H1 (cell line): ENCODE measurements around the gene LSM3. TPM values are rescaled to one million over a fixed set of nuclear protein-coding genes. Genes with fewer than 3 reads are reported as not detected.

Experiments used
- ASH2L ChIP-seq: fragments of 200-600, 300-600 bp; sonication (generic); IDR thresholded peaks from one replicate; pipeline ENCODE4 v1.7.1; 2017; ENCODE audit warnings: low read length
- BACH1 ChIP-seq: IDR thresholded peaks from 2 replicates; pipeline ENCODE4 v1.6.1; 2012; ENCODE audit warnings: low read length, improper control_type of control experiment
- CHD2 ChIP-seq: IDR thresholded peaks from 2 replicates; pipeline ENCODE4 v1.6.1; 2012; ENCODE audit warnings: low read length, improper control_type of control experiment
- HDAC2 ChIP-seq, 2 experiments: fragments of 300-600 bp in 1 of 2; sonication (generic) in 1 of 2; IDR thresholded peaks; 2 replicates each; pipeline ENCODE4 v1.6.1; 2011 to 2012; ENCODE audit warnings: low read depth in 2 of 2, low read length in 2 of 2, mild to moderate bottlenecking in 2 of 2, moderate library complexity in 2 of 2, borderline replicate concordance in 1 of 2, inconsistent platforms in 1 of 2
- KDM4A ChIP-seq: IDR thresholded peaks from one replicate; pipeline ENCODE4 v1.7.1; 2012; ENCODE audit warnings: low read depth, mild to moderate bottlenecking, moderate library complexity, low read length, inconsistent platforms; ENCODE audit not compliant: severe bottlenecking
- POLR2AphosphoS5 ChIP-seq: IDR thresholded peaks from 2 replicates; pipeline ENCODE4 v1.6.1; 2011; ENCODE audit warnings: low read depth, low read length
- RBBP5 ChIP-seq: IDR thresholded peaks from 2 replicates; pipeline ENCODE4 v1.7.1; 2012; ENCODE audit warnings: low read depth, mild to moderate bottlenecking, inconsistent platforms, low read length, moderate library complexity, borderline replicate concordance
- RFX5 ChIP-seq: IDR thresholded peaks from 2 replicates; pipeline ENCODE4 v1.6.1; 2011; ENCODE audit warnings: low read depth, low read length, improper control_type of control experiment, borderline replicate concordance
- TEAD4 ChIP-seq: IDR thresholded peaks from 2 replicates; pipeline ENCODE4 v1.6.1; 2012; ENCODE audit warnings: low read depth, low read length, inconsistent platforms, mixed read lengths
- YY1 ChIP-seq: IDR thresholded peaks from 2 replicates; pipeline ENCODE4 v1.6.1; 2011; ENCODE audit warnings: low read depth, mild to moderate bottlenecking, low read length
- polyA plus RNA-seq, 7 experiments: library from polyadenylated mRNA; depleted of rRNA in 3 of 7; stranded (reverse) in 5 of 7; unstranded in 2 of 7; fragments of >200 nt in 5 of 7; fragments of 200-250 nt in 2 of 7; gene quantifications; 1 replicate in 5 of 7; 2 replicates in 1 of 7; 4 replicates in 1 of 7; pipeline versions ENCODE4 v1.2.1 to v1.2.3, GENCODE V29; 2011 to 2013; ENCODE audit warnings: missing spikeins in 2 of 7, mixed read lengths in 2 of 7
- total RNA-seq: library from RNA; stranded (reverse); fragmentation: NEBNext Ultra II Directional; extraction: Animal tissue kit (Norgen Biotek cat#: 25700); gene quantifications from 2 replicates; pipeline ENCODE4 v1.2.1, GENCODE V29; 2021

The LSM3 gene
- total and polyA plus RNA-seq, 2 of the 8 experiments (the other 6 are each of a cell fraction or from before 2014, with no cell fraction given), result 7.1 to 25.4 TPM

- TF ChIP-seq HDAC2 (IDR thresholded peaks at IDR 0.05; ENCODE audit: borderline replicate concordance in 1 of 2, low read depth in 2 of 2, low read length in 2 of 2), result no peak
- TF ChIP-seq ASH2L, result no peak
- no peak for TF ChIP-seq RFX5
- TF ChIP-seq BACH1, result no peak
- TF ChIP-seq POLR2AphosphoS5, result peak; percentile 59
- peak; percentile 48; the same call in 1 of the 2 replicates for TF ChIP-seq TEAD4
- no peak for TF ChIP-seq KDM4A
- peak; percentile 30; the same call in 1 of the 2 replicates for TF ChIP-seq YY1
- TF ChIP-seq RBBP5, result no peak
- no peak for TF ChIP-seq CHD2
These were observed 30.3 kb upstream of the LSM3 start (continued) for GRCh38 chr3:14148041-14148985.
